Left forelimb (tissue), 1 donor: ENCODE measurements around the gene MUS81.
"Not testable (repeated sequence)": the region's sequence is repeated elsewhere in the genome, so short reads cannot be mapped to it uniquely, and the experiment has no call there.

ENCODE experiments used
- DNase-seq: peaks from one replicate; pipeline ENCODE4 v3.0.0-alpha.2; 2018; ENCODE audit warnings: low spot score

MUS81 gene, protein sequence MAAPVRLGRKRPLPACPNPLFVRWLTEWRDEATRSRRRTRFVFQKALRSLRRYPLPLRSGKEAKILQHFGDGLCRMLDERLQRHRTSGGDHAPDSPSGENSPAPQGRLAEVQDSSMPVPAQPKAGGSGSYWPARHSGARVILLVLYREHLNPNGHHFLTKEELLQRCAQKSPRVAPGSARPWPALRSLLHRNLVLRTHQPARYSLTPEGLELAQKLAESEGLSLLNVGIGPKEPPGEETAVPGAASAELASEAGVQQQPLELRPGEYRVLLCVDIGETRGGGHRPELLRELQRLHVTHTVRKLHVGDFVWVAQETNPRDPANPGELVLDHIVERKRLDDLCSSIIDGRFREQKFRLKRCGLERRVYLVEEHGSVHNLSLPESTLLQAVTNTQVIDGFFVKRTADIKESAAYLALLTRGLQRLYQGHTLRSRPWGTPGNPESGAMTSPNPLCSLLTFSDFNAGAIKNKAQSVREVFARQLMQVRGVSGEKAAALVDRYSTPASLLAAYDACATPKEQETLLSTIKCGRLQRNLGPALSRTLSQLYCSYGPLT

DNA sequence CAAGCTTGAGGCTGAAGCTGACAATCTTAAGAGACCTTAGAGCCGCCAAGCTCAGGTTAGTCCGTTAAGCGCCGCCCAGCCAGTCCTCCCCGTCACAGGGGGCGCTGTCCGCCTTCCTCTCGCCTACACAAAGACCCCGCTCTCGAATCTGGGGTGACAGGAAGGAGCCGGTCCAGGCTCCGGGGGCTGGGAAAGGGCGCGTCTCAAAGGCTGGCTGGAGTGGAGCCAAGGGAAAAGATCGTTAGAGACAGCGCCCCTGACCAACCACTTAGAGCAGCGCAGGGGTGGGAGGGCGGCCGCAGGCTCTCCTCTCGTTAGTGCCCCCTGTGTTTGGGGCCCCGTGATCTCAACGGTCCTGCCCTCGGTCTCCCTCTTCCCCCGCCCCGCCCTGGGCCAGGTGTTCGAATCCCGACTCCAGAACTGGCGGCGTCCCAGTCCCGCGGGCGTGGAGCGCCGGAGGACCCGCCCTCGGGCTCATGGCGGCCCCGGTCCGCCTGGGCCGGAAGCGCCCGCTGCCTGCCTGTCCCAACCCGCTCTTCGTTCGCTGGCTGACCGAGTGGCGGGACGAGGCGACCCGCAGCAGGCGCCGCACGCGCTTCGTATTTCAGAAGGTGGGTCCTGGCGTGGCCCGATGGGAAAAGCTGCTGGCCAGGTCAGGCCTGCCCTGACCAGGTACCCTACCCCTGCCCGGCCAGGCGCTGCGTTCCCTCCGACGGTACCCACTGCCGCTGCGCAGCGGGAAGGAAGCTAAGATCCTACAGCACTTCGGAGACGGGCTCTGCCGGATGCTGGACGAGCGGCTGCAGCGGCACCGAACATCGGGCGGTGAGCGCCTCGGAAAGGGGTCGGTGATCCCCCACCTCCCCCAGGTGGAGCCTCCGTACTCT is at the start of gene MUS81:
TSS of gene MUS81 (plus strand) at position 156 of the 887 bp plus-strand sequence. CDS start at position 477, 321 bp downstream.
- peak; percentile 98 for DNase-seq

DNA sequence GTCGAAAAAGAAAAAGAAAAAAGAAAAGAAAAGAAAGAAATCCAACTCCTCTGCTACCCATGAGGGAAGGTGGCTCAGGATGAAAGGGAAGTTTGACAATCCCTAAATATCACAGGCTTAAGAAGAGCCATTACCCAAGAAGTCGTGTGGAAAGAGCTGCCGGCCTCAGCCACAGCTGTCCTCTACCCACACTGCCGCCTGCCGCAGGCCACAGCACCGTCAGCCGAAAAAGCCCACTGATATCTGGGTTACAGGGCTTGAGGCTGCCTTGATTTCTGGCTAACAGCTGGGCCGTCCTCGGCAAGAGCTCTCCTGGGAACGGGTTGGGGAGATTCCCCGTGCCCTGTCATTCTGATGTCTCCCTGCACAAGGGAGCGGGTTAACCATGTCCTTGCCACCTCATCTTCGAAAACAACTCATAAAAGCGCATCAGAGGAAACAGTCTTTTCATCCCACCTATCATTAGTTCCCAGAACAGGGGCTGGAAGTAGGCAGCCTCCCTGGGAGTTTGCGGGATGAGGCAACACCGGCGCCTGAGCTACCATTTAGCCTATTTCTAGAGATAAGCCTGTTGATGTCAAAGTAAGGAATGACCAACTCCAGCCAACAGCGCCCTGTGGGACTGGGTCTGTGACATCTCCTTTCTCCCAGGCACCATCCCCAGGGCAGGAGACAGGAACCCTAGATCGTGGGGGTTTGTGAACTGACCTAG is 48.3 kb upstream of the MUS81 start:
- DNase-seq, result no peak

DNA sequence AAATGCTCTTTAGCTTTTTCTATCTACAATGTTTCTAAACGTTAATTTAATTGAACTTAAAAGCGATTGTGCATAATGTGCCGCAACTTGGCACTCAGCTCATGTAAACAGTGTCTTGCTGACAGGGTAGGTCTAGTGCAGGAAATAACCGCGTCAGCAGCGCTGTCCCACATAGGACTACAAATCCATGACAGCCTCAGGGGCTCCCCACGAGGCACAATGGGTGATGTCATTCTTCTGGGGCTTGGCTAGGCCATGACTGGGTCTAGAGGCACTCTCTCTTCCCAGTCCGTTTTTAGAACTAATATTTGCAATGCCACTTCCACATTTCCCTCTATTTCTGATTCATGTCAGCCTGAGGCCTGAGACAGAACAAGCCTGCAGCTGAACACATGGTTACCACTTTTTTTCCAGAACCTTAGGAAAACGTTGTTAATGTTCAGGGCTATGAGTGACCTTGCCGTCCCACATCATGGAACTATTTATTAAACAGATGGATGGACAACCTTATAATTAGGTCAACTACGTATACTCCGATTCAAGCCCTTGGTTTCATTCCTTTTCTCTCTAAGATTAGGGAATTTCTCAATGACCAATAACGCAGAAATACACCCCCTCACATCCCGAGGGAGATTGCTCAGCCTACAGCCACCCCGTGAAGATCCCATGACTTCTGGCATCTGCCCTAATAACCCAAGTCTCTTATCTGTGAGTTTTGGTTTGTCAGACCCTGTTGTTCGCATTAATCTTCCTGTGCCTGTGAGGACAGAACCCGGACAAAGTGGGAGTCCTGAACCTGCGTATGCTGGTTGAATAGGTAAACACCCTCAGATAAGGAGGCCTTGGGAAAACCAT is 45.9 kb upstream of the MUS81 start:
- no peak for DNase-seq

DNA sequence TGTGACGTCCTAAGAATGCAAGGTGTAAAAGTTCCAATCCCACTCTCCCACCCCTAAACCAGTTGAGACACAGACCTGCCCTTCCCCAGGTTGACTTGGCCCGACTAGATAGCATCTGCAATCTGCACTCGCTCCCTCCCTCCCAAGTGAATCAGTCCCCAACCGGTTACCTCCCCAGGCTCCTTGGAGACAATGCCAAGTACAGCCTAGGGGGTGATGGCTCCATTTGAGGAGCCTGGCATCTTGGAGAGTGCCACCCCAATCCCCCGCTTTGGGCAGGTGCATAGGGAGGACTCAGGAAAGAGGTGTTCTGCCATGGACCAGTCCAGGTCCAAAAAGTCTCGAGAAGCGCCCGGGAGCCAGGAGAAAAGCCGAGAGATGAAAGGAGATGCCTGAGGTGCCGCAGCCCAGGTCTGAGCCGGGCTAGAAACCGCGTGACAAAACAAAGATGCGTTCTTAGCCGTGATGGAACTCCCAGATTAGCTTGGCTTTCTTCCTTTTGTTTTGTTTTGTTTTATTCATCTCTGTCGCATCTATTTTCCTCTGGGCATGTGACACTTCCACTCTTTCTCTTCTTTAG is 45.2 kb upstream of the MUS81 start:
- no peak for DNase-seq

DNA sequence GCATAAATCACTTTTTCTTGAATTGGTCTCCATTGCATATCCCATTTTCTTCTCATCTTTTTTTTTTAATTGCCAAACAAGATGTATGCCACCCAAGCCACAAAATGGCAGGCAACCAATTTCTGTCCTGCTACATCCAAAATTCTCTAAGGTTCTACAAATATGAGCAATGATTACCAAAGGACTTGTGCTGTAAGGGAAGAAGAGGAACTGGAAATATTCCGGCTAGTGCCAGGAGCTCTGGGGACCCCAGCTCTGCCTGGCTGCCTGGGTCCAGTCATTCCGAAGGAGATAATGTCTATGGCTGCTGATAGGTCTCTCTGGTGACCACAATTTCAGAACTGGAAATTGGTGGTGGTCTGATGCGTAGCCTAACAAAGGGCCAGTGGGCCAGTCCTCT is 43.5 kb upstream of the MUS81 start:
- DNase-seq, result no peak

DNA sequence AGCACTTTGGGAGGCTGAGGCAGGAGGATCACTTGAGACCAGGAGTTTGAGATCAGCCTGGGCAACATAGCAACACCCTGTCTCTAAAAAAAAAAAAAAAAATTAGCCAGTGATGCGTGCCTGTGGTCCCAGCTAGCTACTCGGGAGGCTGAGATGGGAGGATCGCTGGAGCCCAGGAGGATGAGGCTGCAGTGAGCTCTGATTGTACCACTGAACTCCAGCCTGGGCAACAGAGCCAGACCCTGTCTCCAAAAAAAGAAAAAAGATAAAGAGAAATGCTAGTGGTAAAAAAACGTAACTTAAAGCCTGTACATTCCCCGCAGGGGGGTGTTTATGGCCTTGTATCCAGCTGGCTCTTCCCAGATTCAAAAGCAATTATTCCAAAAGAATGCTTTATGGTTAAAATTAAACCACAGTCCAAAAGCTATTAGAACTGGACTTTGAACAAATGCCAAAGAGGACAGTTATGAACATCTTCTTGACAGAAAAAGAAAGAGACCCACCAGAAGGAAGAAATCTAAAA is 42.9 kb upstream of the MUS81 start:
- no peak for DNase-seq

DNA sequence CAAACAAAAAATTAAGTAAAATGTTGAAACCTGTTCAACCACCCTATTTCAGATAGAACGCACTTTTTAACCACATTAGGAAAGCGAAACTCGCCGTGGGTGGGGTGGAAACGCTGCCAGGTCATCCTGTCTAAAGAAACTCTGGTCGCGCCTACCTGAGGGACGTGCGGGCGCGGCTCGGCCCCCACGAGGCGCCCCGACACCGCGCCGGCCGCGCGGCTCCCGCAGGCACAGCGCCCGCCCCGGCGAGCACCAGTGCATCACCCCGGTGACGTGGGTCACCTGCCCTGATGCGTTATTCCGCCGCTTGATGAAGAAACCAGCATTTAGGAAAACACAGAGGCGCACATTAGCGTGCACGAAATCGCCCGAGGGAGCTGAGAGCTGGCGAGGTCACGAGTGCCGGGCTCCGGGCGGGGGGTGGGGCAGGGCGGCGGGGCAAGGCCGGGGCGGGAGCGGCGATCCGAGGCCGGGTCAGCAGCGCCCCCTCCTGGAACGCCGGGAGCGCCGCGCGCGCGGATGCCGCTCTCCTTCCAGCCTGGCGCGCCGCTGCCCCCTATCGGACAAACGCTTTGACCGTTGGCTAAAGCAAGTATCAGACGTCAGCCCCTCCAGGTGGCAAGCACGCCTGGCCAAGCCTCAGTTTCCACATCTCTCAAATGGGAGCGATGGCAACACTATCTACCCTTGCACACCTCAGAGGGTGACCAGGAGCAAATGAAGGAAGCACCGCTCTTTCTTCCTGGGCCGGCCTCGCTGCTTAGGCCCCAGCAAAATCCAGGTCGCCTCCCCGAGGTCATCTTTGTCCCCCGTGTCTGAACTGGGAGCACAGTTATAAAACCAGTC is 42.2 kb upstream of the MUS81 start:
- DNase-seq, result peak; percentile 96

DNA sequence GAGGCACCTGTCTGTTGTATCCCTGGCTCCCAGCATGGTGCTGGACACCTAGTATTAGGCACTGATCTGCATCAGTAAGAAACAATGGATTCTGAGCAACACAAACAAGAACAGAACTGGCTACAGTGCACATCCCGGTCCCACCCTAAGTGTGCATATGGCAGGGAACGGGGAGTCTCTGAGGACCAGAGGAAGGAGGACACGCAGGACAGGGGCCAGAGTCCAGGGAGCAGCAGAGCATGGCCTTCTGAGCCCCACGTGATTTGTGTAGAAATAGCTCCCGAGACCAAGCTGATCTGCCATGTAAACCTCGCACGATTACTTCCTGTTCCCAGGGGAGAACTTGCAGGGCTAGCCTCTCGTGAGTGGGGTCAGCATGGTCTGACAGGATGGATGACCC is 39.1 kb upstream of the MUS81 start:
- no peak for DNase-seq

DNA sequence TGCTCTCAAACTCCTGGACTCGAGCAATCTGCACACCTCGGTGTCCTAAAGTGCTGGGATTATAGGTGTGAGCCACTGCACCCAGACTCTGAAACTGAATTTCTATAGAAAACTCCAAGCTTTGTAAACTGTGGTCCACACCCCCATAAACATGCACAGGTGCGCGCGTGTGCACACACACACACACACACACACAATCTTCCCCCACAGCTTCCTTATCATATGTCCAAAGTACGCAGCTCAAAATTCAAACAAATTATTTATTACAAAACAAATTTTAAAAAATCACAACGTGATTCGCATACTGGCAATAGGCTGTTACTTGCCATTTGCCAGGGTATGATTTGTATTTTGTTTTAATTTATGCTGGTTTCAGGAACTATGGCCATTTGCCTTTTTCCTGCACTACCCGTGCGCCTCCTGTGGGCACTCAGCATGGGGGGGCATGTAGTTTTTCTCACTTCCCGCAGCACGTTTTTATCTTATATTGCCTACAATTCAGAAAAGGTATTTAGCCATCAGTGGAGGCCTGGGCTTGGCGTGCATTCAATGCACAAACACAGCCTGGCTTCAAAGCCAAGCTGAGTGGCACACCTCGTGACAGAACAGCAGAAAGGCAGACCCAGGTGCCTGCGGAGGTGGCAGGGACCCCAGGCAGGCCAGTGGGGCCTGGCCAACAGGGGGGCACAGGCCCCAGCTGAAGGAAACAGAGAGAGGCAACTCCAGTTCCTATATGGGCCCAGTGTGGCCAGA is 37.3 kb upstream of the MUS81 start:
- DNase-seq, result no peak

DNA sequence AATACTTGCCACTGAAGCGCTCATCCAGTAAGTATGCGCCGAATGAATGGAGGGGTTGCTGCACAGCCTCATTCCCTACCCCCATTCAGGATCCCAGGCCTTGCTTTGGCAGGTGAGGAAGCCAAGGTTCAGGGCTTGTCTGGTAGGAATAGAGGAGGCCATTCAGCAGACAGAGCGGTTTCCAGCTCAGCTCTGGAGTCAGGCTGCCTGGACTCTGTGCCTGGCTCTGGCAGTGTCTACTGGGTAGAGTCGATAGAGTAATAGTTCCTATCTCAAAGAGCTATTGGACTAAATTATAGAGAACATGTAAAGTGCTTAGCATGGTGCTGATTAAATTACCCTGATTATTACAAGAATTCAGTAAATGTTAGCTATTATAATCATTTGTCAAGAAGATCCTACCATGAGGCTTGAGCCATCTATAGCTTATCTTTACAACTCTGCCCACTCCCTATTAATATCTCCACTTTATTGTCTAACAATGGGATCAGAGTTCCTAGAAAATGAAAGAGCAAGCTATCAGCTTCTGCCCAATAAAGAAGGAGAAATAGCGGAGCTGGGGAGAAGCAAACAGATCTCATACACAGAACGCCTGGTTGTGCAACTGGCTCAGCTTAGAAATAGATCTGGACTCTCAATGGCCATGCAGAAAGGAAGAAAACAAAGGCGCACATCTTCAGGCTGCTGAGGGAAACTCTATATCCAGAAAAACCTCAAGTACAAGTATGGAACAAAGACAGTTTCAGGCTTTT is 33.1 kb upstream of the MUS81 start:
- DNase-seq, result no peak

DNA sequence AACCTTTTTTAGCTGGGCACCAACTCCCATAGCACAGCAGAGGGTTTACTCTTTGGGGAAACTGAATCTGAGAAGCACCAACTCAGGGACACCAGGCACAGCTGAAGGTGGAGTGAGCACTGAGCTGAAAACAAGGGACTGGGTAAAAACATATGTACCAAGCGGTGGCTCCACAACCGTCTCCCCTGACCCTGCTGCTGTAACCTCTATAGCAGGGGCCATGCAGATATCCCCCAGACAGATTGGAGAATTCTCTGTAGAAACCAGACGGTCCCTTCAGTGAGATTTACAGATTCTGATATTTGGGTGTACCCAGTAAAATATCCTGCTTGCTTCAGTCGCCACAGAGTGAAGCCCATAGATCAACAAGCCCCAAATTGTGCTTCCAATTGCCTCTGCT is 30.8 kb upstream of the MUS81 start:
- no peak for DNase-seq

DNA sequence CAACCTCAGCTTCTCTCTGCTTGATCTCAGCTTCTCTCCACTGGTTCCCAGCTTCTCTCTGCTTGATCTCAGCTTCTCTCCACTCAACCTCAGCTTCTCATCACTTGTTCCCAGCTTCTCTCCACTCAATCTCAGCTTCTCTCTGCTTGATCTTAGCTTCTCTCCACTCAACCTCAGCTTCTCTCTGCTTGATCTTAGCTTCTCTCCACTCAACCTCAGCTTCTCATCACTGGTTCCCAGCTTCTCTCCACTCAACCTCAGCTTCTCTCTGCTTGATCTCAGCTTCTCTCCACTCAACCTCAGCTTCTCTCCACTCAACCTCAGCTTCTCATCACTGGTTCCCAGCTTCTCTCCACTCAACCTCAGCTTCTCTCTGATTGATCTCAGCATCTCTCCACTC is 28.0 kb upstream of the MUS81 start:
- not testable (repeated sequence) for DNase-seq

DNA sequence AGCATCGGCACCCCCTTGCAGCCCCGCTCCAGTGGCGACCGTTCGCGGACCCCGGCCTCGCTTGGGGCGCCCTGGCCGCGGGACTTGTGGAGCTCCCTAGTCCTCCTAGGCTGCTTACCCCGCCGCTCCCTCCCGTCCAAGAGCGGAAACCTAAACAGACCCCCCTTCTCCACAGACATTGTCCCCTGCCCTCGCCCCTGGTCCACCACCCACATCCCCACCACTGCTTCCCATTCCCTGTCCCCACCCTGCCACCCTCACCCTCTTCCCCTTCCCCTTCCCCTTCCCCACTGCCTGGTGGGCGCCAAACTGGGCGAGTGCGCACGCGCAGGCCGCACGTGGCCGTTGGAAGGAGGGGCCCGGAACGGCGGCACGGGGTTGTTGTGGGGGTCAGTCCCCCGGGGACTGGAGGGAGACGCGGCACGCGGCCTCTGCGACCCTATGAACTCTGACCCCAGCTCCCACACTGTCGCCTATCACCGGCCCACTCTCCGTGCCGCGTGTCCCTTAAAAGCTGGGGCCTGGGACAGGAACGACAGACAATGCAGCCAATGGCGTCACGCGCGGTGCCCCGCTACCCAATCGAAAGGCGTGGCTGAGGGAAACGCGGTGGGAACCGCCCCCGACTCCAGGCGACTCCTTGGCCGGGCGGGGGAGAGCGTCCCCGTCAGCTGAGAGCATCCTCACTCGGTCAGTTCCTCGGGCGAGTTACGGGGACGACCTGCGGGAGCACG is 26.8 kb upstream of the MUS81 start, which contains the start of gene SNX32:
TSS of gene SNX32 (plus strand) at position 667 of the 734 bp plus-strand sequence. CDS start 103 bp downstream, outside the sequence.
- DNase-seq, result peak; percentile 96

DNA sequence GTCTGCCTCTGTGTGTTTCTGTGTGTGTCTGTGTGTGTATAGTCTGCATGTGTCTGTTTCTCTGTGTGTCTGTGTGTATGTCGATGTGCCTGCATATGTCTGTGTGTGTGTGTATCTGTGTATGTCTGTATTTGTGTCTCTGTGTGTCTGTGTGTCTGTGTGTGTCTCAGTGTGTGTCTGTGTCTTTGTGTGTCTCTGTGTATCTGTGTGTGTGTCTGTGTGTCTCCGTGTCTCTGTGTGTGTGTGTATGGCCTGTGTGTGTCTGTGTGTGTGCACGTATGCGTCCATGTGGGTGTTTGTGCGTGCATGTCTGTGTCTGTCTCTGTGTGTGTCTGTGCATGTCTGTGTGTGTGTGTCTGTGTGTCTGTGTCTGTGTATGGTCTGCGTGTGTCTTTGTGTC is 26.0 kb upstream of the MUS81 start:
- DNase-seq, result no peak

DNA sequence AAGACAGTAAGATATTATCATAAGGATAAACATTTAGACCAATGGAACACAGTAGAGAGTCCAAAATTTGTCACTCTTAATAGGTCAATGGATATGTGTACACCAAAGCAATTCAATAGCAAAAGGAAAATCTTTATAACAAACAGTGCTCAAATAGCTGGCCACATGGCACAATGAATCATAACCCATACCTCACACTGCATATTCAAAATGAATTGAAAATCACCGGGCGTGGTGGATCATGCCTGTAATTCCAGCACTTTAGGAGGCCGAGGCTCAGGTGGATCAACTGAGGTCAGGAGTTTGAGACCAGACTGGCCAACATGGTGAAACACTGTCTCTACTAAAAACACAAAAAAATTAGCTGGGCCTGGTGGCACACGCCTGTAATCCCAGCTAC is 18.1 kb upstream of the MUS81 start:
- DNase-seq, result no peak

DNA sequence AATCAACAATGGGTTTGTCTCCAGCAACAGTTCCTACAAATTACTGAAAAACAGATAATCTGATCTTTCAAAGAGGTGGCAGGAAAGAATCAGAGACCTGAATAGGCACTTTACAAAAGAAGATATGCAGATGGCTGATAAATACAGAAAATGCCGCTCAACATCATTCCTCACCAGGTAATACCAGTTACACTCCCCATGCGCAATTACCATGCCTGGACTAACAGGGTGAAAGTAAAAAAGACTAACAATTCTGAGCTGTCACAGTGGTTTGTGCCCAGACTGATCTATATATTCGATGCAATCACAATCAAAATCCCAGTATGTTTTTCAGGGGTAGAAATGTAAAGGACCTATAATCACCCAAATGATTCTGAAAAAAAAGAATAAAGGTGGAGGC is 16.4 kb upstream of the MUS81 start:
- no peak for DNase-seq

DNA sequence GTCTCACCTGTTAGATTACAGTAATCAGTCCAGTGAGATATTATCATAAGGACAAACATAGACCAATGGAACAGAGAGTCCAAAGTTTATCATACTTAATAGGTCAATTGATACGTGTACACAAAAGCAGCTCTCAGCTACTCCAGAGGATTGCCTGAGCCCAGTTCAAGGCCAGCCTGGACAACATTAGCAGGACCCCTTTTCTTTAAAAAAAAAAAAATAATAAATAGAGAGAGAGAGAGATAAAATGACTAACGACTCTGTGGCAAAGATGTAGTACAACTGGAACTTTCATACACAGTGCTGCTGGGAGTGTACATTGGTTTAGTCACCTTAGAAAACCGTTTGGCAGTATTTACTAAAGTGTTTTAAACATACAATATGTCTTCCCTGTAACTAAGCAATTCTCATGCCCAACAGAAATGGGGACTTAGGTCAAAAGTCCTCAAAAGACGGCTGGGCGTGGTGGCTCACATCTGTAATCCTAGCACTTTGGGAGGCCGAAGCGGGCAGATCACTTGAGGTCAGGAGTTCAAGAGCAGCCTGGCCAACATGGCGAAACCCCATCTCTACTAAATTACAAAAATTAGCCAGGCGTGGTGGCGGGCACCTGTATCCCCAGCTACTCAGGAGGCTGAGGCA is 15.9 kb upstream of the MUS81 start:
- DNase-seq, result no peak
